C4-2B (cell line): ENCODE measurements around the gene ZKSCAN1.

ENCODE experiments used
- CTCF ChIP-seq: fragments of 450-650 bp; conservative IDR thresholded peaks from 2 replicates; pipeline ENCODE4 v1.5.1; 2017; ENCODE audit warnings: mild to moderate bottlenecking
- ZFX ChIP-seq: fragments of 450-650 bp; IDR thresholded peaks from 2 replicates; pipeline ENCODE4 v1.6.1; 2017

- TF ChIP-seq CTCF (no peak), ZFX (no peak)
Measured at GRCh38 chr7:100038326-100038725, 22.9 kb downstream of the ZKSCAN1 start.
